Esophagus squamous epithelium (tissue), 4 donors: ENCODE measurements around the gene HDGFL2.

Experiments
- POLR2A ChIP-seq, 4 donors: fragments of 450-650 bp; IDR thresholded peaks; one replicate each; pipeline ENCODE4 v1.6.1; 2017; ENCODE audit warnings: antibody characterized with exemption in 4 of 4, mild to moderate bottlenecking in 4 of 4, moderate library complexity in 3 of 4
- TF ChIP-seq, protein P1 (sequence below), 6 experiments: fragments of 450-650 bp in 4 of 6; fragments of 200-600 bp in 2 of 6; sonication (generic) in 2 of 6; IDR thresholded peaks; one replicate each; pipeline ENCODE4 v1.5.1; 2016 to 2019; ENCODE audit warnings: antibody characterized with exemption in 6 of 6, mild to moderate bottlenecking in 4 of 6, moderate library complexity in 4 of 6

DNA sequence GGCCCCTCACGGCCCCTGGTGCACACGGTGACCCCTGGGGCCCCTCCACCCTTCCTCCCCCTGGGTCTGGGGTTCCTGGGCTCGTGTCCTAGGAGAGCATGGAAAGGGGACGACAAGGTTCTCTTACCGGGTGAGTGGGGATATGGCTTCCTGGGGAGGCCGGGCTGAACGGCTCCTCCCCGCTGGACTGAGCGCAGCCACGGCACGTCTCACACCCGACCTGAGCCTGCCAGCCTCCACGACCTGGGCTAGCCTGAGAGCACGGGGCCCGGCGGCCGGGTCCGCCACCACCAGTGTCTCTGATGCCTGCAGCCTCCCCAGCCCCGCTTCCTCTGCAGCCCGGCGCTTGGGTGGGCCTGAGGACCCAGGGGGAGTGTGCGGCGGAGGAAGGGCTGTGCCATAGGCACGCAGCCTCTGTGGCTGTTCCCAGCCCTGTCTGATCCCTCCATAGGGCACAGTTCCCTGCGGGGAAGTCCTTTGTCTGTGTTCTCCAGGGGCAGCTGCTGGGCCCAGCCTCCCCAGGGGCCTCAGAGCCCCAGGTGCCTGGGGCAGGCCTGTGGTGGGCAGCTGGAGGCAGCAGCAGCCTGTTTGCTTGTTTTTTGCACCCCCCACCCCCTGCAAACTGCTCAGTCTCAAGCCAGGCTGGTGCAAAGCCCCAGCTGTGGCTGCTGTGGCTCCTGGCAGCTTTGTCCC, 31.2 kb downstream of the HDGFL2 start:
- TF ChIP-seq, protein P1, sequence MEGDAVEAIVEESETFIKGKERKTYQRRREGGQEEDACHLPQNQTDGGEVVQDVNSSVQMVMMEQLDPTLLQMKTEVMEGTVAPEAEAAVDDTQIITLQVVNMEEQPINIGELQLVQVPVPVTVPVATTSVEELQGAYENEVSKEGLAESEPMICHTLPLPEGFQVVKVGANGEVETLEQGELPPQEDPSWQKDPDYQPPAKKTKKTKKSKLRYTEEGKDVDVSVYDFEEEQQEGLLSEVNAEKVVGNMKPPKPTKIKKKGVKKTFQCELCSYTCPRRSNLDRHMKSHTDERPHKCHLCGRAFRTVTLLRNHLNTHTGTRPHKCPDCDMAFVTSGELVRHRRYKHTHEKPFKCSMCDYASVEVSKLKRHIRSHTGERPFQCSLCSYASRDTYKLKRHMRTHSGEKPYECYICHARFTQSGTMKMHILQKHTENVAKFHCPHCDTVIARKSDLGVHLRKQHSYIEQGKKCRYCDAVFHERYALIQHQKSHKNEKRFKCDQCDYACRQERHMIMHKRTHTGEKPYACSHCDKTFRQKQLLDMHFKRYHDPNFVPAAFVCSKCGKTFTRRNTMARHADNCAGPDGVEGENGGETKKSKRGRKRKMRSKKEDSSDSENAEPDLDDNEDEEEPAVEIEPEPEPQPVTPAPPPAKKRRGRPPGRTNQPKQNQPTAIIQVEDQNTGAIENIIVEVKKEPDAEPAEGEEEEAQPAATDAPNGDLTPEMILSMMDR (IDR thresholded peaks at IDR 0.05): no peak
- no peak for TF ChIP-seq POLR2A (IDR thresholded peaks at IDR 0.05)
